ENCODE results near the gene TMEM95. TPM values are rescaled to one million over a fixed set of nuclear protein-coding genes. Genes with fewer than 3 reads are reported as not detected.
A peak's percentile ranks its signal among the peaks of the same experiment; 100 is the strongest.

TMEM95 gene
- total and polyA plus RNA-seq, 2 donors from 2014 or later, result not detected

- no peaks in the 10 kb centered on the region for H3K36me3 ChIP-seq (ENCODE audit: control insufficient read depth in 2 of 3, insufficient read depth in 3 of 3, low read length in 3 of 3)
- DNase-seq, result peak; percentile 99 to 100 (median 100)
- H3K27me3 ChIP-seq (ENCODE audit: control insufficient read depth, insufficient read depth, low read length), result no peaks in the 10 kb centered on the region
- peak within 1 kb of the TSS; percentile 44 to 77 (median 55) for H3K9ac ChIP-seq (ENCODE audit: low read length in 3 of 3)
- intact Hi-C loops (cut with DNase I), result no loop called here
- peak within 1 kb of the TSS; percentile 79 to 88 for H3K27ac ChIP-seq (ENCODE audit: low read depth in 2 of 2, low read length in 2 of 2)
- H3K4me1 ChIP-seq (ENCODE audit: control insufficient read depth in 2 of 3, insufficient read depth in 2 of 3, low read depth in 1 of 3, low read length in 3 of 3), result peaks cover 0 to 6% (median 6%) of the 10 kb centered on the region in 3 donors
- H3K9me3 ChIP-seq (ENCODE audit: control insufficient read depth in 2 of 3, insufficient read depth in 1 of 3, low read length in 3 of 3), result no peaks in the 10 kb centered on the region
- peak within 1 kb of the TSS; percentile 67 to 84 (median 72) for H3K4me3 ChIP-seq (ENCODE audit: low read length in 3 of 3)
- TF ChIP-seq CTCF (IDR thresholded peaks at IDR 0.05; ENCODE audit: borderline replicate concordance, extremely low read depth, insufficient read depth), result no peak
- FAIRE-seq, result peak; percentile 97
Observed at GRCh38 chr17:7403977-7404736, 49.2 kb downstream of the TMEM95 start, which contains the start of gene TMEM256. Gene TMEM256, minus strand, starts transcription at chr17:7404097. Its CDS starts 13 bp downstream, at chr17:7404084.

GRCh38 chr17:7404737-7405349 lies 49.9 kb downstream of the TMEM95 start:
- FAIRE-seq, result no peak
- Histone ChIP-seq H3K27me3 (ENCODE audit: control insufficient read depth, insufficient read depth, low read length) (no peaks in the 10 kb centered on the region), H3K4me3 (ENCODE audit: low read length in 3 of 3) (peak overlapping the region; percentile 29 to 72 (median 41)), H3K36me3 (ENCODE audit: control insufficient read depth in 2 of 3, insufficient read depth in 3 of 3, low read length in 3 of 3) (no peaks in the 10 kb centered on the region), H3K4me1 (ENCODE audit: control insufficient read depth in 2 of 3, insufficient read depth in 2 of 3, low read depth in 1 of 3, low read length in 3 of 3) (peaks cover 0 to 6% (median 6%) of the 10 kb centered on the region in 3 donors), H3K27ac (ENCODE audit: low read depth in 2 of 2, low read length in 2 of 2) (peak overlapping the region; percentile 42 to 51), H3K9me3 (ENCODE audit: control insufficient read depth in 2 of 3, insufficient read depth in 1 of 3, low read length in 3 of 3) (no peaks in the 10 kb centered on the region), H3K9ac (ENCODE audit: low read length in 3 of 3) (peak overlapping the region in 2 of 3 donors; percentile 48 to 55)
- no peak for TF ChIP-seq CTCF (IDR thresholded peaks at IDR 0.05; ENCODE audit: borderline replicate concordance, extremely low read depth, insufficient read depth)
- peak in 3 of 5 donors; percentile 25 to 94 (median 90) for DNase-seq
- intact Hi-C loops (cut with DNase I), result no loop called here

- H3K4me1 ChIP-seq (ENCODE audit: control insufficient read depth in 2 of 3, insufficient read depth in 2 of 3, low read depth in 1 of 3, low read length in 3 of 3), result peaks cover 0 to 6% (median 6%) of the 10 kb centered on the region in 3 donors
- H3K4me3 ChIP-seq (ENCODE audit: low read length in 3 of 3), result peak overlapping the region; percentile 29 to 72 (median 45)
- no peaks in the 10 kb centered on the region for H3K27me3 ChIP-seq (ENCODE audit: control insufficient read depth, insufficient read depth, low read length)
- intact Hi-C loops (cut with DNase I), result no loop called here
- no peak for FAIRE-seq
- peak overlapping the region in 2 of 3 donors; percentile 48 to 55 for H3K9ac ChIP-seq (ENCODE audit: low read length in 3 of 3)
- no peaks in the 10 kb centered on the region for H3K9me3 ChIP-seq (ENCODE audit: control insufficient read depth in 2 of 3, insufficient read depth in 1 of 3, low read length in 3 of 3)
- H3K27ac ChIP-seq (ENCODE audit: low read depth in 2 of 2, low read length in 2 of 2), result peak overlapping the region; percentile 43 to 65
- no peak for TF ChIP-seq CTCF (IDR thresholded peaks at IDR 0.05; ENCODE audit: borderline replicate concordance, extremely low read depth, insufficient read depth)
- DNase-seq, result peak in 3 of 5 donors; percentile 37 to 81 (median 79)
- no peaks in the 10 kb centered on the region for H3K36me3 ChIP-seq (ENCODE audit: control insufficient read depth in 2 of 3, insufficient read depth in 3 of 3, low read length in 3 of 3)
Observed at GRCh38 chr17:7405350-7406234, 50.6 kb downstream of the TMEM95 start.

Data from kidney (tissue), 14 donors.